H1 (cell line): ENCODE results near the gene FBN2. TPM values are rescaled to one million over a fixed set of nuclear protein-coding genes. Genes with fewer than 3 reads are reported as not detected.

Source experiments
- CTCF ChIA-PET: fragments of 300-600 bp; sonication (Branson Sonifier 250); formaldehyde crosslinking; loops from one replicate; lab custom pipeline; 2021; ENCODE audit not compliant: partially characterized antibody; lab: Charles Lee
- POLR2A ChIA-PET: fragments of 300-600 bp; sonication (Branson Sonifier 250); formaldehyde crosslinking; loops from one replicate; lab custom pipeline; 2021; ENCODE audit warnings: inconsistent platforms; ENCODE audit not compliant: partially characterized antibody; lab: Charles Lee
- DNase-seq, 2 experiments: peaks; one replicate each; pipeline versions ENCODE4 v3.0.0 to v3.0.0-alpha.2; 2010 to 2022; ENCODE audit warnings: low spot score in 2 of 2, low read depth in 1 of 2, mixed read lengths in 1 of 2
- FAIRE-seq: peaks from 2 replicates; lab custom pipeline; 2011; peaks lifted over from hg19 to GRCh38; lab: Jason Lieb, UNC
- H2AFZ ChIP-seq: 2 replicates; pipeline ENCODE4 v1.8.1; 2012; ENCODE audit warnings: low read length, inconsistent platforms
- H2AK5ac ChIP-seq: 2 replicates; pipeline ENCODE4 v1.6.1; 2013; ENCODE audit warnings: low read depth, low read length
- H2BK120ac ChIP-seq: replicated peaks from 2 replicates; pipeline ENCODE3; 2013; ENCODE audit warnings: low read depth, low read length, inconsistent platforms
- H2BK12ac ChIP-seq: 2 replicates; pipeline ENCODE4 v1.6.1; 2013; ENCODE audit warnings: low read depth, low read length
- H2BK15ac ChIP-seq: 2 replicates; pipeline ENCODE4 v1.6.1; 2013; ENCODE audit warnings: low read length
- H2BK20ac ChIP-seq: 2 replicates; pipeline ENCODE4 v1.6.1; 2013; ENCODE audit warnings: low read length
- H2BK5ac ChIP-seq: 2 replicates; pipeline ENCODE4 v1.6.1; 2013; ENCODE audit warnings: low read depth, low read length
- H3K14ac ChIP-seq: 2 replicates; pipeline ENCODE4 v1.6.1; 2013; ENCODE audit warnings: inconsistent platforms; ENCODE audit not compliant: insufficient read length
- H3K18ac ChIP-seq: 2 replicates; pipeline ENCODE4 v1.6.1; 2013; ENCODE audit warnings: low read length; ENCODE audit errors: extremely low read depth
- H3K23ac ChIP-seq: 2 replicates; pipeline ENCODE4 v1.6.1; 2013; ENCODE audit warnings: inconsistent platforms; ENCODE audit not compliant: insufficient read length
- H3K23me2 ChIP-seq: 2 replicates; pipeline ENCODE4 v1.6.1; 2013; ENCODE audit warnings: low read depth, low read length
- H3K27ac ChIP-seq: 2 replicates; pipeline ENCODE4 v1.6.1; 2011; ENCODE audit warnings: low read depth, low read length, inconsistent platforms
- H3K27me3 ChIP-seq, 4 experiments: replicated peaks in 1 of 4; 1 replicate in 1 of 4; 2 replicates in 3 of 4; pipeline versions ENCODE4 v1.6.1 to v1.8.1; 2011 to 2013; ENCODE audit warnings: low read length in 3 of 4, mild to moderate bottlenecking in 3 of 4, inconsistent platforms in 2 of 4, mixed read lengths in 2 of 4, moderate library complexity in 1 of 4; ENCODE audit not compliant: control insufficient read depth in 3 of 4, insufficient read depth in 3 of 4; ENCODE audit errors: extremely low read depth in 1 of 4
- H3K36me3 ChIP-seq, 4 experiments: 2 replicates each; pipeline versions ENCODE4 v1.6.1 to v1.8.1; 2011 to 2013; ENCODE audit warnings: mild to moderate bottlenecking in 4 of 4, low read length in 3 of 4, moderate library complexity in 2 of 4, control low read depth in 1 of 4, inconsistent platforms in 1 of 4; ENCODE audit not compliant: insufficient read depth in 4 of 4, control insufficient read depth in 2 of 4
- H3K4ac ChIP-seq: replicated peaks from 2 replicates; pipeline ENCODE3; 2013; ENCODE audit warnings: low read length, low read depth, mixed read lengths, inconsistent platforms; ENCODE audit not compliant: insufficient read length
- H3K4me1 ChIP-seq, 4 experiments: replicated peaks in 1 of 4; 1 replicate in 1 of 4; 2 replicates in 3 of 4; pipeline versions ENCODE4 v1.6.1 to v1.8.1; 2011 to 2013; ENCODE audit warnings: low read length in 3 of 4, inconsistent platforms in 2 of 4, mixed read lengths in 1 of 4; ENCODE audit not compliant: insufficient read depth in 4 of 4, control insufficient read depth in 3 of 4
- H3K4me2 ChIP-seq, 2 experiments: 2 replicates each; pipeline versions ENCODE4 v1.6.1 to v1.8.1; 2011 to 2013; ENCODE audit warnings: low read depth in 2 of 2, low read length in 2 of 2, control low read depth in 1 of 2, inconsistent platforms in 1 of 2, mild to moderate bottlenecking in 1 of 2; ENCODE audit not compliant: insufficient read depth in 1 of 2
- H3K4me3 ChIP-seq, 4 experiments: fragments of 200-600, 300-600 bp in 1 of 4; sonication (generic), shearing (Covaris generic), sonication (Bioruptor Twin) in 1 of 4; 2 replicates each; pipeline versions ENCODE4 v1.5.1 to v1.8.1; 2011 to 2016; ENCODE audit warnings: low read length in 4 of 4, low read depth in 3 of 4, control low read depth in 2 of 4, inconsistent platforms in 2 of 4, mild to moderate bottlenecking in 2 of 4, mixed read lengths in 1 of 4, moderate library complexity in 1 of 4; ENCODE audit not compliant: insufficient read depth in 2 of 4; ENCODE audit errors: extremely low read depth in 1 of 4
- H3K56ac ChIP-seq: replicated peaks from 2 replicates; pipeline ENCODE3; 2013; ENCODE audit warnings: low read depth, mild to moderate bottlenecking, mixed read lengths, low read length, inconsistent platforms; ENCODE audit not compliant: insufficient read length
- H3K79me1 ChIP-seq: 2 replicates; pipeline ENCODE4 v1.6.1; 2013; ENCODE audit warnings: low read depth, low read length, control low read depth
- H3K79me2 ChIP-seq, 2 experiments: 2 replicates each; pipeline versions ENCODE4 v1.6.1 to v1.8.1; 2012 to 2013; ENCODE audit warnings: low read length in 2 of 2, mild to moderate bottlenecking in 2 of 2, inconsistent platforms in 1 of 2; ENCODE audit not compliant: insufficient read depth in 2 of 2, control insufficient read depth in 1 of 2
- H3K9ac ChIP-seq, 4 experiments: replicated peaks in 1 of 4; 1 replicate in 1 of 4; 2 replicates in 3 of 4; pipeline versions ENCODE4 v1.6.1 to v1.8.1; 2011 to 2013; ENCODE audit warnings: low read depth in 3 of 4, low read length in 3 of 4, control low read depth in 2 of 4, mild to moderate bottlenecking in 2 of 4, moderate library complexity in 2 of 4, inconsistent platforms in 1 of 4; ENCODE audit errors: extremely low read depth in 1 of 4
- H3K9me3 ChIP-seq, 2 experiments: 2 replicates each; pipeline versions ENCODE4 v1.6.1 to v1.8.1; 2012 to 2013; ENCODE audit warnings: mild to moderate bottlenecking in 2 of 2, moderate library complexity in 2 of 2, control low read depth in 1 of 2, inconsistent platforms in 1 of 2, low read depth in 1 of 2, low read length in 1 of 2, mixed read lengths in 1 of 2; ENCODE audit not compliant: insufficient read depth in 2 of 2
- H4K20me1 ChIP-seq, 2 experiments: replicated peaks in 1 of 2; 2 replicates each; pipeline versions ENCODE3 to v1.8.1; 2011 to 2013; ENCODE audit warnings: inconsistent platforms in 2 of 2, low read length in 2 of 2, mild to moderate bottlenecking in 1 of 2; ENCODE audit not compliant: insufficient read depth in 2 of 2, control insufficient read depth in 1 of 2
- H4K5ac ChIP-seq: 2 replicates; pipeline ENCODE4 v1.6.1; 2013; ENCODE audit warnings: low read length, low read depth, mixed read lengths, inconsistent platforms; ENCODE audit not compliant: insufficient read length
- H4K8ac ChIP-seq: 2 replicates; pipeline ENCODE4 v1.8.0; 2013; ENCODE audit warnings: mild to moderate bottlenecking, moderate library complexity, low read length, inconsistent platforms; ENCODE audit not compliant: insufficient read depth; ENCODE audit errors: extremely low read depth
- H4K91ac ChIP-seq: replicated peaks from 2 replicates; pipeline ENCODE3; 2013; ENCODE audit warnings: low read length, mixed read lengths, inconsistent platforms; ENCODE audit not compliant: insufficient read length
- ASH2L ChIP-seq: fragments of 200-600, 300-600 bp; sonication (generic); IDR thresholded peaks from one replicate; pipeline ENCODE4 v1.7.1; 2017; ENCODE audit warnings: low read length
- CBX5 ChIP-seq: fragments of 300-800, 300-1000 bp; sonication (generic); IDR thresholded peaks from 2 replicates; pipeline ENCODE4 v1.7.1; 2016; ENCODE audit warnings: antibody characterized with exemption, low read length, low read depth
- CBX8 ChIP-seq: fragments of 300-800, 300-1000 bp; sonication (generic); IDR thresholded peaks from 2 replicates; pipeline ENCODE4 v1.7.1; 2016; ENCODE audit warnings: low read depth, low read length, borderline replicate concordance
- POLR2AphosphoS5 ChIP-seq: IDR thresholded peaks from 2 replicates; pipeline ENCODE4 v1.6.1; 2011; ENCODE audit warnings: low read depth, low read length
- RXRA ChIP-seq: IDR thresholded peaks from 2 replicates; pipeline ENCODE4 v1.6.1; 2011; ENCODE audit warnings: low read depth, mild to moderate bottlenecking, low read length, moderate library complexity; ENCODE audit not compliant: insufficient read depth
- SP2 ChIP-seq: IDR thresholded peaks from 2 replicates; pipeline ENCODE4 v1.6.1; 2012; ENCODE audit warnings: mild to moderate bottlenecking, low read length, inconsistent platforms
- TEAD4 ChIP-seq: IDR thresholded peaks from 2 replicates; pipeline ENCODE4 v1.6.1; 2012; ENCODE audit warnings: low read depth, low read length, inconsistent platforms, mixed read lengths
- YY1 ChIP-seq: IDR thresholded peaks from 2 replicates; pipeline ENCODE4 v1.6.1; 2011; ENCODE audit warnings: low read depth, mild to moderate bottlenecking, low read length
- WGBS, 2 experiments: shearing (Covaris generic) in 1 of 2; methylation state at CpG; one replicate each; pipeline versions ENCODE4 v1.1.6 to v1.1.7; 2013 to 2015; ENCODE audit warnings: low lambda C conversion rate in 2 of 2, mixed read lengths in 2 of 2, inconsistent platforms in 1 of 2, low coverage in 1 of 2, missing lambda C conversion rate in 1 of 2; ENCODE audit not compliant: insufficient replicate concordance in 2 of 2, insufficient coverage in 1 of 2, insufficient read length in 1 of 2; ENCODE audit errors: extremely low coverage in 1 of 2, missing lambda C conversion rate in 1 of 2; 5-methylcytosine and 5-hydroxymethylcytosine counted together
- polyA plus RNA-seq, 7 experiments: library from polyadenylated mRNA; depleted of rRNA in 3 of 7; stranded (reverse) in 5 of 7; unstranded in 2 of 7; fragments of >200 nt in 5 of 7; fragments of 200-250 nt in 2 of 7; gene quantifications; 1 replicate in 5 of 7; 2 replicates in 1 of 7; 4 replicates in 1 of 7; pipeline versions ENCODE4 v1.2.1 to v1.2.3, GENCODE V29; 2011 to 2013; ENCODE audit warnings: missing spikeins in 2 of 7, mixed read lengths in 2 of 7
- total RNA-seq: library from RNA; stranded (reverse); fragmentation: NEBNext Ultra II Directional; extraction: Animal tissue kit (Norgen Biotek cat#: 25700); gene quantifications from 2 replicates; pipeline ENCODE4 v1.2.1, GENCODE V29; 2021
- TF ChIP-seq, protein P1 (sequence below), 3 experiments: IDR thresholded peaks; 1 replicate in 2 of 3; 2 replicates in 1 of 3; pipeline versions ENCODE4 v1.5.1 to v1.6.1; 2011; ENCODE audit warnings: low read length in 3 of 3, mild to moderate bottlenecking in 3 of 3, inconsistent platforms in 2 of 3, low read depth in 1 of 3, moderate library complexity in 1 of 3; ENCODE audit not compliant: insufficient read depth in 1 of 3; ENCODE audit errors: control extremely low read depth in 1 of 3
- TF ChIP-seq, protein P2 (sequence below): IDR thresholded peaks from 2 replicates; pipeline ENCODE4 v1.6.1; 2011; ENCODE audit warnings: low read depth, mild to moderate bottlenecking, low read length; ENCODE audit not compliant: insufficient read depth

Gene FBN2
- total and polyA plus RNA-seq, 2 of the 8 experiments (the other 6 are each of a cell fraction or from before 2014, with no cell fraction given), result 14.1 to 16.3 TPM

DNA sequence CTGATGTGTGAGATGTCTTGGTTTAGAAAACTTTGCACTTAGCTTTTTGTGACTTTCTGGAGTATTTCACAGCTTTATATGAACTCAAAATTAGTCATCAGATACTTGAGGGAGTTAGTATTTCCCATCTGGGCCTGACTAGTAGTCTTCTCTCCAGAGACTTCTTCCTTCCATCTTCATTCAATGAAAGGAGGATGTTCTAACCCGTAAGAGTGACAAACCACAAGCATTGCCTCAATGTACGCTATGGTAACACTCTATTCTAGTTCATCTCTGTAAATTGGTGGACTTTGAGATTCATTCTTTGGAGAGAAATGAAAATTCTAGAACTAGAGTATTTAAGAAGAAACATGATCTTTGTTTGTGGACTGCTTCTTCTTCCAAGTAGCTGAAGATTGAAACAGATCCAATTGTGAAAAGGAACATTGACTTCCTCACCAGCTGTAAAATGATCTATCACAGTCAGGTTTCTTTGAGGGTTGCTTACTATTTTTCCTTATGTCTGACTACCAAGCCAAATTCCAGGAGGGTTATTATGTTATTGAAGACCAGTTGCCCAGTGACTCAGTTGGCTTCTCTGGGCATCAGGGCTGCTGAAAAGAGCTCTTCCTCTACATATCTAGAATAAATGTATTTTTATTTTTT, 296.9 kb downstream of the FBN2 start:
- H2BK120ac ChIP-seq, result no peak overlapping the region
- no peak overlapping the region for H2BK15ac ChIP-seq
- H3K4me3 ChIP-seq, result no peak overlapping the region
- CTCF ChIA-PET, result interaction anchor here (0.7 to 1.6 kb wide), 3 partner anchors 91 to 347 kb away, joined by 3 to 4 read pairs (median 3); no protein-coding TSS in a partner anchor
- H3K9ac ChIP-seq, result no peak overlapping the region
- no peak overlapping the region for H3K27ac ChIP-seq
- WGBS, 2 experiments, result 90% methylated on average over 2 of the region's 2 CpGs; no CpG with 5 or more reads in 1 of the 2 experiments
- no peaks in the 10 kb centered on the region for H3K79me2 ChIP-seq
- H3K4me1 ChIP-seq, result no peaks in the 10 kb centered on the region
- no peak overlapping the region for H2BK20ac ChIP-seq
- H3K18ac ChIP-seq, result no peak overlapping the region
- no peaks in the 10 kb centered on the region for H3K9me3 ChIP-seq
- no peaks in the 10 kb centered on the region for H3K27me3 ChIP-seq
- DNase-seq (no peak), FAIRE-seq (no peak)
- no peaks in the 10 kb centered on the region for H3K79me1 ChIP-seq
- H3K23me2 ChIP-seq, result peaks cover 3% of the 10 kb centered on the region; the same call in 1 of the 2 replicates
- no peak overlapping the region for H3K4ac ChIP-seq
- no peak overlapping the region for H3K56ac ChIP-seq
- no peak overlapping the region for H3K14ac ChIP-seq
- no peak overlapping the region for H2BK5ac ChIP-seq
- H2AK5ac ChIP-seq, result no peak overlapping the region
- peaks cover 0 to 2% of the 10 kb centered on the region in 2 experiments for H4K20me1 ChIP-seq
- H3K36me3 ChIP-seq, result no peaks in the 10 kb centered on the region
- no peak overlapping the region for H3K23ac ChIP-seq
- no peak overlapping the region for H4K5ac ChIP-seq
- H2BK12ac ChIP-seq, result no peak overlapping the region
- H2AFZ ChIP-seq, result no peak overlapping the region
- H4K8ac ChIP-seq, result no peak overlapping the region
- POLR2A ChIA-PET, result no interaction called here
- no peak overlapping the region for H4K91ac ChIP-seq
- no peak overlapping the region for H3K4me2 ChIP-seq
- TF ChIP-seq CBX8, result no peak
- no peak for TF ChIP-seq POLR2AphosphoS5
- TF ChIP-seq YY1, result no peak
- no peak for TF ChIP-seq RXRA
- TF ChIP-seq, protein P1, sequence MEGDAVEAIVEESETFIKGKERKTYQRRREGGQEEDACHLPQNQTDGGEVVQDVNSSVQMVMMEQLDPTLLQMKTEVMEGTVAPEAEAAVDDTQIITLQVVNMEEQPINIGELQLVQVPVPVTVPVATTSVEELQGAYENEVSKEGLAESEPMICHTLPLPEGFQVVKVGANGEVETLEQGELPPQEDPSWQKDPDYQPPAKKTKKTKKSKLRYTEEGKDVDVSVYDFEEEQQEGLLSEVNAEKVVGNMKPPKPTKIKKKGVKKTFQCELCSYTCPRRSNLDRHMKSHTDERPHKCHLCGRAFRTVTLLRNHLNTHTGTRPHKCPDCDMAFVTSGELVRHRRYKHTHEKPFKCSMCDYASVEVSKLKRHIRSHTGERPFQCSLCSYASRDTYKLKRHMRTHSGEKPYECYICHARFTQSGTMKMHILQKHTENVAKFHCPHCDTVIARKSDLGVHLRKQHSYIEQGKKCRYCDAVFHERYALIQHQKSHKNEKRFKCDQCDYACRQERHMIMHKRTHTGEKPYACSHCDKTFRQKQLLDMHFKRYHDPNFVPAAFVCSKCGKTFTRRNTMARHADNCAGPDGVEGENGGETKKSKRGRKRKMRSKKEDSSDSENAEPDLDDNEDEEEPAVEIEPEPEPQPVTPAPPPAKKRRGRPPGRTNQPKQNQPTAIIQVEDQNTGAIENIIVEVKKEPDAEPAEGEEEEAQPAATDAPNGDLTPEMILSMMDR (IDR thresholded peaks at IDR 0.05; ENCODE audit: control extremely low read depth in 1 of 3, insufficient read depth in 1 of 3, low read depth in 1 of 3, low read length in 3 of 3), result no peak
- TF ChIP-seq SP2, result no peak
- TF ChIP-seq, protein P2, sequence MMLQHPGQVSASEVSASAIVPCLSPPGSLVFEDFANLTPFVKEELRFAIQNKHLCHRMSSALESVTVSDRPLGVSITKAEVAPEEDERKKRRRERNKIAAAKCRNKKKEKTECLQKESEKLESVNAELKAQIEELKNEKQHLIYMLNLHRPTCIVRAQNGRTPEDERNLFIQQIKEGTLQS, result no peak
- TF ChIP-seq ASH2L, result no peak
- no peak for TF ChIP-seq CBX5
- no peak for TF ChIP-seq TEAD4
